Stimulated activated CD4-positive, alpha-beta T cell treated with anti-CD3 and anti-CD28 coated beads, Interleukin-2, amount 100 ng/mL, for 4 hours (primary cell): Measurements from ENCODE around the gene SCGB1A1.
"Not testable (repeated sequence)": the region's sequence is repeated elsewhere in the genome, so short reads cannot be mapped to it uniquely, and the experiment has no call there.

Experiments used
- DNase-seq: peaks from one replicate; pipeline ENCODE4 v3.0.0-alpha.2; 2020; ENCODE audit warnings: low read depth

Gene SCGB1A1

DNA sequence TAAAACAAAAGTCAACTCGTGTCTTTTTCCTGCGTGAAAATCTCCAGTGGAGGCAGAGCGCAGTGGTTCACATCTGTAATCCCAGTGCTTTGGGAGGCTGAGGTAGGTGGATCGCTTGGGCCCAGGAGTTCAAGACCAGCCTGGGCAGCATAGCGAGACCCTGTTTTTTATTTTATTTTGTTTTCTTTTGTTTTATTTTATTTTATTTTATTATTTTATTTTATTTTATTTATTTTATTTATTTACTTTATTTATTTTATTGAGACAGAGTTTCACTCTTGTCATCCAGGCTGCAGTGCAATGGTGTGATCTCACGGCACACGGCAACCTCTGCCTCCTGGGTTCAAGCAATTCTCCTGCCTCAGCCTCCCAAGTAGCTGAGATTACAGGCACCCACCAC, 31.1 kb downstream of the SCGB1A1 start:
- not testable (repeated sequence) for DNase-seq

DNA sequence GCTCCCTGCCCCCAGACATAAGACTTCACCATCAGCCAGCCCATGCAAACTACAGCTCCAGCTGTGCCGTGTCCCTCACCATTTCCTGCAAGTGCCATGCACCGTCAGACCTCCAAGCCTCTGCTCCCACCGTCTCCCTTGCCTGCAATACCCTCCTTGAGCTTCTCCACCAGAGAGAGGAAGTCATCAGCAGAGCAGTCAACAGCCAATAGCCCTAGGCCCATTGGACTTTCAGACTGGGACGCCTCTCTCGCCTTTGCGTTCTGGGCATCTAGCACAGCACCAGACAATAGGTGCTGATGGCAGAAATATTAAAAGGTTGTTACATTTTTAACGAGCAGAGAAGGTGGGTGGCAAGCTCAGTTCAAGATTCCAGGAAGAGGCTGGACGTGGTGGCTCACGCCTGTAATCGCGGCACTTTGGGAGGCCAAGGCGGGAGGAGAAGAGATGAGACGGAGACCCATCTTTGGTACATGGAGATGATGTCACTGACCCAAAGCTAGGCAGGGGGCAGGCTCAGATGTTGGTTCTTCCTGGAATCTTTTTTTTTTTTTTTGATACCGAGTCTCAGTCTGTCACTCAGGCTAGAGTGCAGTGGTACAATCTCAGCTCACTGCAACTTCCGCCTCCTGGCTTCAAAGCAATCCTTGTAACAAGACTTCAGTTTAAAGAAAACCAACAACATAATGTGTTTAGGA, 31.9 kb downstream of the SCGB1A1 start:
- no peak for DNase-seq

DNA sequence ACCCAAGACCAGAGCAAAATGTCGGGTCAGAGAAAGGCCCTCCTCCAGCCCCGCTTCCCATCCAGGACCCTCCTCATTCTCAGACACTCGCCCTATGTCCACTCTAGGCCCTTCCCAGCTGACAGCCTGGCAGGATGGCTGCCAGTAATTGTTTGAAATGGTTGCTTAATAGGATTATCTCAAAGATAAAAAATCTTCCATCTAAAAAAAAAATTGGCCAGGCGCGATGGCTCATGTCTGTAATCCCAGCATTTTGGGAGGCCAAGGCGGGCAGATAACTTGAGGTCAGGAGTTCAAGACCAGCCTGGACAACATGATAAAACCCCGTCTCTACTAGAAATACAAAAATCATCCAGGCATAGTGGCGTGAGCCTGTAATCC, 32.4 kb downstream of the SCGB1A1 start:
- no peak for DNase-seq

DNA sequence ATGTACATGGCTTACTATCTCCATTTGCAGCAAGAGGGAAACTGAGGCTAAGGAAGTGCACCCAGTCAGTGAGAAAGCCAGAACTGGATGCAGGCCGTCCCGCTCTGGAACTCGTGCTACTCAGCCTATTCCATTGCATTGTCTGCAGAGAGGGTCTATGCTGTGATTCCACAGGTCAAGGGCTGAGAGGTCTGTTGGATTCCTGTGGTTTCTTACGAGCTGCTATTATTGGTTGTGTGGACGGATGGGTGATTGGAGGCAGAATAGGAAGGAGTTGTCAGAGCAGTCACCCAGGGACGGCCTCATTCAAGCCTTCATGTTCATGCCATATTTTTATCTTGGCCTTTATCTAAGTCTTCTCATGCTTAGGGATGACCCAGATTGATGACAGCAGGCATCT, 33.4 kb downstream of the SCGB1A1 start:
- no peak for DNase-seq

DNA sequence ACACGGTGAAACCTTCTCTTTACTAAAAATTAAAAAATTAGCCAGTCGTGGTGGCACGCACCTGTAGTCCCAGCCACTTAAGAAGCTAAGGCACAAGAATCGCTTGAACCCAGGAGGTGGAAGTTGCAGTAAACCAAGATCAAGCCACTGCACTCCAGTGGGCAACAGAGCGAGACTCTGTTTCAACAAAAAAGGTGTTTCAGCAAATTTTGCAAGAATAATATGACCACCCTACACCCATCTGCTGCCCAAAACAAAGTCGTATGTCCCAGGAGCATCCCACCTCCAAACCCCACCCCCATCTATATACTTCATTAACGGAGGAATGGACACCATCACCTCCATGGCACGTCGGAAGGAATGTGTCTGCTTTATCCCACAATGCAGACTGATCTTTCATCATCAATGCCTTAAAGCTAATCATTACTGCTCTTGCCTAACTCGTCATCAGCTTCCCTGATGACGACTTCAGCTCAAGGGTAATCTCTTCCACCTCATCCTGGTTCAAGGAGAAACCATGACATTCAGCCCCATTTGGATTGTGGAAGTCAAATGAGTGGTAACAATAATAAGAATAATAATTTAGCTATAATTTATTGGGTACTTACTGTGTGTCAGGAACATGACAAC, 34.1 kb downstream of the SCGB1A1 start:
- no peak for DNase-seq

DNA sequence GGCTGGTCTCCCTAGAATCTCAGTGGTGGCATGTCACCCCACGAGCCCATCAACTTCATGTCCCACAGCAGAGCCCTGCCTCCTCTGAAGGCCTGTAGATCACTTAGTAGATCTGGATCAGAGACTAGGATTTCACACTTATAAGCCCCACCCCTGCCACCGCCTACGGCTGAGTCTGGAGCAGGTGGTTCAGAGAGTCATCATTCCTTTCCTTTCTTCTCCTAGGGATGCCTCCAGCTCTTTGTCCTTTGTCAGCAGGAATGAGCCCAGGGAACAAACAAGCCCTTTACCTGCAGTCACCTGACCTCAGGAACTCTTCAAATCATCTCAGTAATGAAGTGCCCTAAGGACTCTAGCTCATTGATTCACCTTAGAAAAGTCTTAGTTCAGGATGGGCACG, 37.8 kb downstream of the SCGB1A1 start:
- DNase-seq = no peak

DNA sequence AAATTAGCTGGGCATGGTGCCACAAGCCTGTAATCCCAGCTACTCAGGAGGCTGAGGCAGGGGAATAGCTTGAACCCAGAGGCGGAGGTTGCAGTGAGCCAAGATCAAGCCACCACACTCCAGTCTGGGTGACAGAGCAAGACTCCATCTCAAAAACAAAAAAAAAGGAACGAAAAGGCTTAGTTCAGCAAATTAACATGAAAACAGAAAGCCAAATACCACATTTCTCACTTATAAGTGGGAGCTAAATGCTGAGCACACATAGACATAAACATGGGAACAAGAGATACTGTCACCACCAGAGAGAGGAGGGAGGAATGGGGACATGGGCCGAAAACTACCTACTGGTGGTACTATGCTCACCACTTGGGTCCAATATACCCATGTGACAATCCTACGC, 38.6 kb downstream of the SCGB1A1 start:
- DNase-seq = no peak

DNA sequence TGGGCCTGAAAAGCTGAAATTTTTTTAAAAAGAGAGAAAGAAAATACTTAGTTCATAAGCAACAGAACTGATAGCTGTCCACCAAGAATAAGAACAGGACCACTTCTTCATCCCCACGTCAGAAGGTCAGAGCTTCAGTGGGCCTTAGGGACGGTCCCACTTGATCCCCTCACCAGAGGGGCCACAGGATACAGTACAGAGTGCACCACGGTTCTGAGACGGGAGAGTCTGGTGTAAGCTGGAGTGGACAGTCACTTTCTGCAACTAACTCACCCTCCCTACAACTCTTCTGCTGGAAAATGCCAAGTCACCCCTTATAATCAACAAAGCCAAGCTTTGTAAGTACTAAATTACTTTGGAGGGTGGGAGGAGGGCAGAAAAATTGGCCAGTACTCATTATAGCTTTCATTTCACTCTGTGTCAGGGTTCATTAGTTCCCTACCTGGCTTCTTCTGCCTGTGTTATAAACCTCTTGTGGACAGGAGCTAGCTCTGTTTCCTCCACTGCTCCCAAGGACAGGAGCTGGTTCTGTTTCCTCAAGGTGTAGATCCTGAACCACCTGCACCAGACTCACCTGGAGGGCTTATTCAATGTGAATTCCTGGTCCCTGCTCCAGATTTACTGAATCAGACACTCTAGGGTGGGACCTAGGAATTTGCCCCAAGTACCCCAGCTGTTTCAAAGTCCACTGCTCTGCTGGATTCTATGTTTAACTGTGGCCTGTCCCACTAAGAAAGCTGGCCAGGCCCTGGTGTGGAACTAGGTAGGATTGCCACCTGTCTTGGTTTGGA, 39.6 kb downstream of the SCGB1A1 start:
- no peak for DNase-seq

DNA sequence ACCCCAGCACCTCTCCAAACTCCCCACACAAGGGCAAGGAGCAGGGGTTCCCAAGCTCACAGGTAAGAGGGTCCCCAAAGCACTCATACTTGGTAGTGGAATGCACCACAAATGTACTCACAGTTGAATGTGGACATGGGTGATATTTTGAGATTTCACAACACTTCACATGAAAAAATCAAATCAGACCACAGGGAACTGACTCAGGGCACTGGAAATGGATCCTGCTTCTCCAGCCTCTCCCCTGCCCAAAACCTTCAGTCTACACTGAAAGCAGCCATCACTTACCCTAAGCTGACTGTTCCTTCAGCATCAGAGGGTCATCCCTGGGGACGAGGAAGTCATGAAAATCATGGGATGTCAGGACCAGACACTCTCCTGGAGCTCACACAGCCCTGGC, 40.2 kb downstream of the SCGB1A1 start:
- no peak for DNase-seq

DNA sequence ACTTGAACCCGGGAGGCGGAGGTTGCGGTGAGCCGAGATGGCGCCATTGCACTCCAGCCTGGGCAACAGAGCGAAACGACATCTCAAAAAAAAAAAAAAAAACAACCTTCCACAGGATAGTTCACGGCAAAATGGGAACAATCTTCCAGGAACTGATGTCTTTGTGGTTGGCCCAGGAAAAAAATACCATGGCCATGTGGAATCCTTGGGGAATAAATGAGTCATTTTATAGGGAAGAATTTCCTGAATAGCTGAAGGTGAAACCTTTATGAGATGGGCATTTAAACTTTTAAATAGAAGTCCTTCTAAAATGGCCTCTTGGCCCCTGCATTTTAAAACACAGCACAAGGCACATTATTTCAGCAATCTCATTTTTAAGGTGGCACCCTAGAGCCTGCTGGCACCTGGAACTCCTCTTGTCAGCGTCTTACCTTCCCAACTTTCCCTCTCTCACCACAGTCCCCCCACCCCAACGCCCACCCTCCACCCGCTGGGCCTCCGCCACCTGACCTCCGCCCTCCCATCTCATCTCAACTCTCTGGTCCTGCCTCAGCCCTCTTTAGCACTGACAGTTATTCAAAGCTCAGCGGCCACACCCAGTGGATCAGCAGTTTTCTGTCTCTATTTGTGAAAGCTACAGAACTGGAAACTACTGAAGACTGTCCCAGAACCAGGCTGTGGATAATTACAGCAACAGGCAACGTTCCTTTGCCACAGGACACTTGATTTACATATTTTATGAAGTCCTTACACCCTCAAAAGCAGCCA, 43.1 kb downstream of the SCGB1A1 start:
- no peak for DNase-seq

DNA sequence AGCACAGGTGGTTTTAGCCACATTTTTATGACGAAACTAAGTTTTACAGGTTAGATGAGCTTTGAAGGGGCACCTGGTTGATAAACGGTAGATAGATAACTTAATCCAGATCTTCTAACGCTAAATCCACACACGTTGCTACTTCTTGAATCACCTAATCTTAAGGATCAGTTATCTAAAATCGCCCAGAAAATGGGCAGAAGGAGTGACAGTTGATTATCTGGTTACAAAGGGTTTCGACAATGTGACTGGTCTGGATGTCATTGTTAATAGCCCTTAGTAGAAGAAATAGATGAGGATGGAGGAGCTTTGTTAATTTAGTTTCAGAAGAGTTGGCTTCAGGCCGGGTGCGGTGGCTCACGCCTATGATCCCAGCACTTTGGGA, 43.7 kb downstream of the SCGB1A1 start:
- DNase-seq = no peak

DNA sequence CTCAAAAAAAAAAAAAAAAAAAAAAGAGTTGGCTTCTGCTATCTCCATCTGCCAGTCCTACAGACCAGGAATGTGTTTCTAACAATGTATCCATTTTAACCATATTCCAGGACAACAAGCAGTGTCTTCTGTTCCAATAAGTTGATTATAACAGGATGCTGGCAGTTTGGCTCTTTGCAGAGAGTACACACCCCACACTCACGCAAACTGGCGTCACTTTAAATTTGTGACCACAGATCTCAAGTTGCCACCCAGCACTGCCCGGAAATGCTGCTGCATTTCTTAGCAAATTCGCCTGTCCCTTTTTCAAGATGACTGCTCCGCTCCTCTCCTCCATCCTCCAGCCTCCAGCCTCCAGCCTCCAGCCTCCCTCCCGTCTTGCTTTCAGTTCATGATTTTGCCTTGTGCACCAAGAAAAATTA, 44.3 kb downstream of the SCGB1A1 start:
- no peak for DNase-seq

DNA sequence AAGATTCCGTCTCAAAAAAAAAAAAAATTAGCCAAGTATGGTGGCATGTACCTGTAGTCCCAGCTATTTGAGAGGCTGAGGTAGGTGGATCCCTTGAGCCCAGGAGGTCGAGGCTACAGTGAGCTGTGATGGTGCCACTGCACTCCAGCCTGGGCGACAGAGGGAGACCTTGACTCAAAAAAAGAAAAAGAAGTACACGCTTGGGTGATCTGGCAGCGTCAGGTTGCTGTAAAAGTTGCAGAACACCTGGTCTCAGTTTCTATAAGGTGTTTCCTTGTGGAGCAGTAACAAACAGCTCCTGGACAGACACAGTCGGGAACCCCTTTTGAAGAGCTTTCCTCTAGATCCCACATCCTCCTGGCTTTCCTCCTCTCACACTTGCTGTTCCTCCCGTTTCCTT, 45.8 kb downstream of the SCGB1A1 start:
- DNase-seq = no peak

DNA sequence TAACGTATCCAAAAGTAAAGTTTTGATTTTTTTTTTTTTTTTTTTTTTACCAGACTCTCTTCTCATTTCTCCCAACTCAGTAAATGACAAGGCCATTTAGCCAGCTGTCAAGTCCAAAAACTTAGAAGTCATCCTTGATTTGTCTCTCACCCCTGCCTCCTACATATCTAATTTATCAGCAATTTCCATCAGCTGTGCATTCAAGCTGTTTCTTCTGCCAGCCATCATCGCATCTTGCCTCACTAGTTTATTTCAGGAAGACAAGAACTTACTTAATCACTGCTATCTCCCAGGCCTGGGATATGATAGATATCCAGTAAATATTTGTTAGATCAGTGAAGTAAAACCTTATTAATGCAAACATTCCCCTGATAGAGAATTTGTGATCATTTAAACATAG, 47.6 kb downstream of the SCGB1A1 start:
- no peak for DNase-seq

DNA sequence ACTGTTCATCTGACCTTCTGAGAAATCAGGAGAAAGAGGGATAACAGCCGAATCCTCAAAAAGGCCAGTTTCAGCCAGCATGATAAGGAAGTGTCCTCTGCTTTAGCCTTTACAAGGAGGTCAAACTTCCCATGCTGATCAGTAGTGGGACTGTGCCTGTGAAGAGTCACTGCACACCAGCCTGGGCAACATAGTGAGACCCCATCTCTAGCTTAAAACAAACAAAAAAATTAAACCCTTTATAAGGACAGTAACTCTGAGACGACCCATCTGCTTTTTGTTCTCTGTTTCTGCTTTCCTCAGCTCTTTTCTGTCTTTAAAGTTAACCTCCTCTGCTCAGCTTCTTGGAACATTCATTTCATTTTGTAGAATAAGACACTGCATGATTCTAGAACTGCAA, 49.7 kb downstream of the SCGB1A1 start:
- DNase-seq = no peak

DNA sequence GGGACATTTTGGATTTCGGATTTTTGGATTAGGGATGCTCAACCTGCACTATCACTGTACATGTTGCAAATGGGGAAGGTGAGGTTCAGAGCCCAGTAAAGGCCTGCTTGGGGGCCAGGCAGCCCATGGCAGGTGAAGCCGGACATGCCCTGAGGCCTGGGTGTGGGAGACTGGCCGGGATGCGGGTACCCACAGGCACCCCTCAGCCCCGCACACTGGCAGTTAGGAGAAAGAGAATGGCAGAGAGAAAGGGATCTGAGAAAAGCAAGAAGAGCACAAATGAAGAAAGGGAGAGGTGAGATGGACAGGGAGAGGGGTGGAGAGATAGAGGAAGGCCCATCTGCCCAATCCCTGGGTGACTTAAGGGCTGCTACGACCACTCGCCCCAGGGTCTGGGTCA, 52.8 kb downstream of the SCGB1A1 start:
- no peak for DNase-seq

DNA sequence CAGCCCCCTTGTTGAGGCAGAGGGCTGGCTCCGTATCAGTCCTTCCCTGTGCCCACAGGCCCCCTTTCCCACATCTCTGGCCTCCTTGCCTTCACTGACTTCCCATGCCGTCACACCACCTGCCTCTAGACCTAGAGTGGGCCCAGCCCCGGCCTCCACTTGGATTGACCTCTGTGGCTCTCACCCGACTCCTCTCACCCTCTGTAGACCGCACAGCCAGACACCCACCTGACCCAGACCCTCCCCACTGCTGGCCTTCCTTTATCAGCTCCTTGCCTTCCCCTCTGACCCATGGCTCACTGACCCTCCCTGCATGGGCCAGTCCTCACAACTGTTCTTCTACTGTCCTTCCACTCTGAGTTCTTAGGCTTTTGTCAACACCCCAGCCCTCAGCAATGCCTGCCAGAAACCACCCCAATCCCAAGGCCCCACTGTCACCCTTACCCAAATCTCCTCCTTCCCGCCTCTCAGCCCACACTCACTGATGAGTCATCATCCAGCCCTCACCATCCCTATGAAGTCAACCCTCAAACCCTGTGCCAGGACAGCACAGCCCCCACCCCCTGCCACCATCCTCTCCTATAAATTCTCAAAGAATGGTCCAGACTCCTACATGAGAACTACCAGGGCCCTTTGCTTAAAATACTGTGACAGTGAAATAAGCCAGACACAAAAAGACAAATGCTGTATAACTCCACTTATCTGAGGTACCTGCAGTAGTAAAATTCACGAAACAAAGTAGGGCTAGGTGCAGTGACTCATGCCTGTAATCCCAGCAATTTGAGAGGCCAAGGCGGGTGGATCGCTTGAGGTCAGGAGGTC, 53.4 kb downstream of the SCGB1A1 start:
- no peak for DNase-seq
